Mucosa of gallbladder (tissue), 1 donor: ENCODE data around the gene GPR65. TPM values are rescaled to one million over a fixed set of nuclear protein-coding genes. Genes with fewer than 3 reads are reported as not detected.

Experiments used
- DNase-seq: peaks from one replicate; pipeline ENCODE4 v3.0.0-alpha.2; 2020; ENCODE audit warnings: low spot score
- total RNA-seq: library from RNA; stranded (reverse); gene quantifications from one replicate; pipeline ENCODE4 v1.2.1, GENCODE V29; 2021
- donor health status: DM: no; HTN: no; CAD: no.

The GPR65 gene, protein sequence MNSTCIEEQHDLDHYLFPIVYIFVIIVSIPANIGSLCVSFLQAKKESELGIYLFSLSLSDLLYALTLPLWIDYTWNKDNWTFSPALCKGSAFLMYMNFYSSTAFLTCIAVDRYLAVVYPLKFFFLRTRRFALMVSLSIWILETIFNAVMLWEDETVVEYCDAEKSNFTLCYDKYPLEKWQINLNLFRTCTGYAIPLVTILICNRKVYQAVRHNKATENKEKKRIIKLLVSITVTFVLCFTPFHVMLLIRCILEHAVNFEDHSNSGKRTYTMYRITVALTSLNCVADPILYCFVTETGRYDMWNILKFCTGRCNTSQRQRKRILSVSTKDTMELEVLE
- 3.0 TPM for total RNA-seq

DNA sequence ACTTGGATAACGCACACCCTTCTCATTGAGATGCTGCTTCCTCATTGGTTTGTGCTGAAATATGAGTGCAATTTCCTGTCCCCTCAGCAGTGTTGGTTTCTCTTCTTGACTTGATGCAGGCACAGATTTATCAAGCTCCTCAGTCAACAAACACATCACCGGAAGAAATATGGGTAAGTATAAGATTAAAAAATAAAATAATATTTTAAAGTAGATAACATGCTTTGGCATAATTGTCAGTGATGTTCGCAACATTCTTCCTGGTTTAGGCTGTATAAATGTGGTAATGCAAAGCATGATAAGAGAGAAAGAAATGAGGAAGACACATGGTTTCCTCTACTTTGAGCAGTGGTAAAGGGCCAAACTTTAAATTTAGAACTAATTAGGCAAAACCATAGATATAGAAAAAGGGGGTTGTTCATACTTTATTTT, at the start of gene GPR65:
Gene GPR65, plus strand, starts transcription at position 86 of the 432 bp plus-strand sequence. CDS start 5,713 bp downstream, outside the sequence.
- DNase-seq = no peak

DNA sequence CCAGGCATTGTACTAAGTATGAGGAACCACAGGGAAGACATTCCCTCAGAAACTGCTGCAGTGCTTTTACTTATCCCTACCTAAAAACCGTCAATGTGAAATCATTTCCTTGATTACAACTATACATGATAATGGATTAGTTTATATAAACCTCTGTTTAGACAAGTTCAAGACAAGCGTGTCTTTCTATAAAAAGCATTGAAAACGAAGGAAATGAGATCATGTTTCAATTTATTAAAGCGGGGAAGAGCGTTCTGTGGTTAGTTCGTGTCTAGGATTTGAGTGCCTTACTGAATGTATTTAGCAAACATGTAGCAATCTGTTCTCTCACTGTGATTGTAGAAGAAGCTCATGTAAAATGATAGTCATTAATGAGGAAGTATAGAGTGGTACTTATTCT, 49.4 kb upstream of the GPR65 start:
- no peak for DNase-seq

GRCh38 chr14:87960013-87960787, 44.7 kb upstream of the GPR65 start:
- DNase-seq = no peak

DNA sequence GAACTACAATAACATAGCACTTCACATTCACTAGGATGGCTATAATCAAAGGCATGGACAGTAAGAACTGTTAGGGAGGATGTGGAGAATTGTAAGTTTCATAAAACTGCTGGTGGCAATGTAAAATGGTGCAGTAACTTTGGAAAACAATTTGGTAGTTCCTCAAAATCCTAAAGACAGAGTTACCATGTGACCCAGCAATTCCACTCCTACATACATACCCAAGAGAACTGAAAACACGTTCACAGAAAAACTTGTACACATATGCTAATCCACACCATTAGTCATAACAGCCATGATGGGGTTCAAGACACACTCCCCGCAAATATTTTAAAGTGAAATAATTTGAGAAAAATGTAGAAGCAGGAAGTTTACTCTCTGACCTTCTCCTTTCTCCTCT, 43.7 kb upstream of the GPR65 start:
- no peak for DNase-seq

DNA sequence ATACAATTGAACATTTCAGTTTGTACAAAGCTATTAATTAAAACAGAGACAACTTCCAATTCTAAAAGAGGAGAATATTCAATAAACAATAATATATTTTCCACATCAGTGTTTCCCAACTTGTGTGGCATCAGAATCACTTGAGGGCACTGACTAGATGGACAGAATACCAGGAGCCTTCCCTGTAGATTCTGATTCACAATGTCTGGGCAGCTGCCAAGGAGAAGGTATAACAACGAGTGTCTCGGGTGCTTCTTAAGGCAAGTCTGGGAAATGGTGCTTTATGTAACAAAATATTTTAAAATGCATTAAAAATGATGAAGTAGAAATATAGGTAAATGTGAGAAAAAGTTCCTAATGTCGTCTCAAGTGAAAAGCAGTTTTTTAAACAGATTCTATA, 38.1 kb upstream of the GPR65 start:
- DNase-seq = no peak

GRCh38 chr14:87967496-87967895, 37.4 kb upstream of the GPR65 start:
- no peak for DNase-seq

- no peak for DNase-seq
Measured at GRCh38 chr14:87971010-87971409, 33.9 kb upstream of the GPR65 start.

DNA sequence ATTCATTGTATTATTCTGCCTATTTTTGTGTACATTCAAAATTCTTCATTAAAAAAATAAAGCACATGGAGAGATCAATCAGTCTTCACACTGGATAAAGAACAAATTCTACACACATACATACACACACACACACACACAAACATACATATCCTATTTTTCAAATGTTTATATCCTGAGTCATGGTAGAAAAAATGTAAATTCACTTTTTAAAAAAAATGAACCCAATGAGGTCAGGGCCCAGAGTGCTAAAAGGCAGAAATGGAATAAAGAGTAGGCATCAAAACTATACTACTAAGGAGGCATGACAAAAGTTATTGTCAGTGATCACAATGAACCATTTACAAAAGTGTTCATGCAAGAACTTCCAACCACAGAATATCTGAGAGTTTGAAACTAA, 29.3 kb upstream of the GPR65 start:
- DNase-seq = no peak

DNA sequence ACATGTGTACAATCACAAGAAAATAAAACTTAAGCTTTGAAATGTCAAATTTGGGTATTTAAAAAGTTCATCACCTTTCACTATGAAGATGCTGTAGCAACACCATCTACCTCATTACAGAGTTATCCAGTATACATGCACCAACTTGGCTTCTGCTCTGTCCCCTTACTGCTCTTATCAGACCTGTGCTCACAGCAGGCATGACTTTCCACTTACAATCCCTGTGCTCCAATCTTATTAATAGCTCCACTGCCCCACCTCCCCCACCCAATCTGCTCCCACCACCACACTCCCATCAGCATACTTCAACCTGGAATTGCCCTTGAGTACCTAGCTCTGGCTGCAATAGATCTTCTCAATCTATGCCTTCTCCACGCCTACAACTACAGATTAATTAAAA, 25.2 kb upstream of the GPR65 start:
- no peak for DNase-seq

DNA sequence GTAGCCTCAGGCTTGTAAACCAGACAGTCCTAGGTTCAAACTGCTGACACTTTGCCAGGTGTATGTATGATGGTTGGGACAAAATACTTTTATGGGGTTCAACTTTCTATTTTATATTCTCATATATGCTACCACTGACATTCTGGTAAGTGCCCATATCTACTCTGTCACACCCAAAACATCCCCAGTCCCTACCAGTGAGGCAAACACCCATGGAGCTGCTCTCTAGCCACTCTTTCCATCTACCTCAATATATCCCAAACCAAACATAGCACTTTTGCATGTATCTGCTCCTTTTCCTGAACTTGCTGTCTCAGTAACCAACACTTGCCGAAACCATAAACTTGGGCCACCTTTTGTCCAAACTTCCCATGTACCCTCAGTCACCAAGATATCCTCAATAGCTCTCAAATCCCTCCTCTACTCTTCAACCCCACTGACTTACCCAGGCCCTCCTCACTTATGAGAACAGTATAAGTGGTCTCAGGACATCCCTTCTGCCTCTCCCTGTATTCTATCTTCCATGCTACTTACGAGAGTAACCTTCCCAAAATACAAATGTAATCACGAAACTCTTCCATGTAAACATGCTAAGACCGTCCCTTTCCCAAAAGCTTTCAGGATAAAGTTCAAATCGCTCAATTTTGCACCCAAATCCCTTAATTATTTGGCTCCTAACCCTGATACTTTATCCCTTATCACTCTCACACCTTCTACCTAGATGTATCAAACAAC, 15.5 kb upstream of the GPR65 start:
- DNase-seq = no peak

DNA sequence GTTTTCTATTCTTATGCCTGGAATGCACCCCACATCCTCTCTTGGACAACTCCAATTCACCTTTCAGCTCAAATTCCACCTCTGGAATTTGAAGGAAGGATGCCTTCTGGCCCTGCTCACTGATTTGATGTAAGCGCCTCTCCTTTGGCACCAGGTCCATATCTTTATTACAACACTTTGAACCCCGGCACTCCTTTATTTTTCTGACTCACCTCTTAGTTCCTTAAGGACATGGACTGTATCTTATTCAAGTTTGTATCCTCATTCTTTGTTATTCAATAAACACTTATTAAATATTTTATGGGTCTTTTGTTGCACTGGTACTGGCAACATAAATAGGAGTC, 15.0 kb upstream of the GPR65 start:
- no peak for DNase-seq

DNA sequence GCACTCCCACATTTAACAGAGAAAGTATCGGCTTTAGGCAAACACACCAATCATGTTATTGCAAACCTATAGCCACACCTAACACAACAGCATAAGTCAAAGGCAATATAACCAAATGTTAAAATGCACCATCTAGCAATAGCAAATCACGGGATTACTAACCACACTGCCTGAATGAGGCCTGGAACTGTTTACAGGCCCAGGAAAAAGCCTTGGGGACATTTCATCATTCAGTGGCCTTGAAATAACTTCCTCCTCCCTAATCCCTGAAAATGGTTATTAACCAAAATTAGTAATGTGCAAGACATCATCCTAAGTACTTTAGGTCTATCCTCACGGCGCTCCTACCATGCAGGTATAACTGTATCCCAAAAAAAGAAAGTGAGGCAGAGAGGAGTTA, 14.3 kb upstream of the GPR65 start:
- DNase-seq = no peak

GRCh38 chr14:87992346-87992717, 12.6 kb upstream of the GPR65 start:
- no peak for DNase-seq

DNA sequence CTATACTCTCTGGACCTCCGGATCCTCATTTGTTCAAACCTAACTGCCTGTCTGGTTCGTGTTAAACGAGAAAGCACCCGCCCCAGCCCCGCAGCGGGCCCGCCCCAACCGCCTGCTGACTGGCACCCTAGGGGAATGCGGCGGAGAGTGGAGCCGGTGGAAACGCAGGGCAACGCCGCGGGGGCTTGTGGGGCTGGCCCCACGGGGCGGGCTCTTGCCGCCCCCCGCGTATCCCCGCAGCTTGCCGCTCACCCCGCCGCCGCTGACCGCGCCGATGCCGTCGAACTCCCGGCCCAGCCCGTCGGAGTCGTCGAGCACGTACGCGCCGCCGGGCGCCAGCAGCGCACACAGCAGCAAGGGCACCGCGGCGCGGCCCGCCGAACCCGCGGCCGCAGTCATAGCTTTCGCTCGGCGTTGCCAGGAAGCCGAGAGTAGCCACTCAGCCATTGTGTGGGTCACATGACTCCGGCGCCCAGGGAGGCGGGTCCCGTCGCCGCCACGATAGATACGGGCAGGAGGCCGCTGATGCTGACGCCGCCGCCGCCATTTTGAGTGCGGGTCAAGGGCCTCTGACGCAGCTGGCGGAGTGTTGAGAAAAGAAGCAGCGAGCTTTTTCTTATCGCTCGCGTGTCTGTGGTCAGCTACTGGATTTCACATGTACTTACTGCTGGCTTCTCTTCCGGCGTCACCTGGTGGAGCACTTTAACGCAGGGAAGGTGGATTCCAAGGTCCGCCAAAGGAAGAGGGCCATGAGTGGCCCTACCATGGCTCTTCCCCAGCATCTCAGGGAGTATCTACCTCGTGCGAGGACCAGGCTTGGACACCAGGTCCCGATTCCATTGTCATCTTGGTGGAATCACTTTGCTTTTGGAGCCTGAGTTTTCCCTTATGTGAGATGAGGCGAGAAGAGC, 12.0 kb upstream of the GPR65 start, which contains the start of gene GALC:
Gene GALC, minus strand, starts transcription at position 465 of the 911 bp plus-strand sequence. Its CDS starts 18 bp downstream, at position 447.
- DNase-seq = peak; percentile 97

DNA sequence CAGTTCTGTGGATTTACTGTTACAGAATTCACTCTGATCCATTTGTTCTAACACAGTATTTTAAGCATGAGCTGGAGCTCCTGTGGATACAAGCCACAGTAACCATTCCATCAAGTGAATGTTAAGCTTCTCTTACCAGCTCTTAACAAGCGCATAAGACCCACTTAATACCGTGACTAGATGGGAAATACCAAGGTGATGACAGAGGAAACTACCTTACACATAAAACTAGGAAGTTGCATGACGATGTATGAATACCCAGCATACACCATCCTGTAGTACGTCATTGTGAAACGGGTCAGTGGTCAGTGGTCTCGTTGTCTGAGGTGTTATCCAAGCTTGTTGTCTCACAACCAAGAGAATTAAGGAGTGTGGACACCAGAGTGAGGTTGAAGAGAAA, 10.0 kb upstream of the GPR65 start:
- no peak for DNase-seq

DNA sequence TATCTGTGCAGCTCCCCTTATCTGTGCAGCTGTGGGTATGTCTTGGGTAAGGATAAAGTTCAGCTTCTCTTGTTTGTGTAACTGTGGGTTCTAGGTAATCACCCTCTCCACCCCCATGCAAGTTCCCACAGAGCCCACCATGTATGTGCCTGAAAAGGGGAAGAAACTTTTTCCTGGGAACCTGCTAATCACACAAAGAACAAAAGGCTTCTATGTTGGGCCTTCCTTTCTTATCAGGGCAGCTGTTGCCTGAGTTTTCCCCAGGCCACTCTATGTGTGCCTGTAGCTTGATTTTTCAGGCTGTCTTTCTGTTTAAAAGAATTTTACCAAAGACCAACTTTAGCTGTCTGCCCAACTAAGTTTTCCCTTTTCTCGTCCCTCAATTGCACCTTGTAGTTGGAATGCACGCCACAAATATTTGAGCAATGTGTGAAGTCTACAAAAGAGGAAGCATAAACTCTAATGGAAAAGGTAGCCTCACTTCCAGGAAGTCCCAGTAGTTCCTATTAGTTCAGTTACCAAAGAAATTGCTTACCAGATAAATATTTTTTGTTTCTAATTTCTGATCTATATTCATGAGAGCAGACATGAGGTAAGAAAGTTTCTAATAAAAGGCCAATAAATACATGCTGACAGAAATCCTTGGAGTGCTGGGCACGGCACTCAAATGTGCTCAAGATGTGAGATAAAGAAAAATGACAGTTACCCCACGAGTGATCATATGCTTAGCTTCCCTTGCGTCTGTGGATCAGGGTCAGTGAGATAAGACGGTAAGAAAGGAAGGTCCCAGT, 9.2 kb upstream of the GPR65 start:
- DNase-seq = no peak

GRCh38 chr14:87996291-87996592, 8.7 kb upstream of the GPR65 start:
- DNase-seq = no peak

DNA sequence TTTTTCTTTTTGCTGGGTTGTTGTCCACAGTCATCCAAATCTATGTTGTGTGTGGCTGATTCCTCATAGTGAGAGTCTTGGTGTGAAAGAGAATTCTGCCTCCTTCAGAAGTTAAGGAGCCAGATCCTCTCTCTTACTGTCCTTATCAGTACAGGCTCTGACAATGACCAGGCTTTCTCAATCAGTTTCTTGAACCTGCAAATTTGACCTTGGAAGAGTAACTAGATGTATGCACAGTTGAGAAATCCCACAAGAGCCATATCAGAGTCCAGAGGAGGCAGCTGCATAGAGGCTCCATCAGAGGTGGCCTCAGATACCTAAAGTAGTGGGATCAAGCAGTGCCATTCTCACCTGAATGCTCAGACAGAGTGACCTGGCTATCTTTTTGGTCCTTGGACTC, 6.5 kb upstream of the GPR65 start:
- DNase-seq = no peak

- no peak for DNase-seq
Measured at GRCh38 chr14:87999277-87999676, 5.7 kb upstream of the GPR65 start.

DNA sequence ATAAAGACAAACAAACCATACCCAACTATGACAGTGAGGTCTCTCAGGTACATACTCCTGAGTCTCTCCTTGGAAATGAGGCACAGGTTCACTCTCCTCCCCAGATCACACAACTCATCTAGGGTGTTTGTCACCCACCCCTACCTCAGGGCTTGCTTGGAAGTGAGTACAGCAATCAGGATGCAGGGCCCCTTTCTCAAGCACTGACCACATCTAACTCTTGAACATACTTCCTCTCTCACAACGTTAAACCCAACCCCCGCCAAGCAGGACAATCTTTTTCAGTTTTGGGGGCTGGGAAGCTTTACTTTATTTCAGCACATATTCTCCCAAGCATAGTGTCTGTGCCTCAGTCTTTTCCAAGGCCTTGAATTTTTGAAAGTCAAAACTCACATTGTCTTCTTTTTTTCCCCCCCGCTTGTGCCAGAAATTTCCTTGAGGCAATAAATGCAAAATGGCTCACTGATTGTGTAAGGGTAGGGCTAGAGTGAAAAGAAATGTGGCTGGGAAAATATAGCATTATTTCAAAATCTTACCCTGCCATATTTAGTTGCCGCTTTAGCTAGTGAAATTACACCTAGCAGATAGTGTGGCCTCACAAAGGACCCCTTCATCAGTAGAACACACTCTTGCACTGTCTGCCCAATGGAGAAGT, 2.4 kb upstream of the GPR65 start:
- DNase-seq = no peak
